Measurements from ENCODE around the gene SCGB2B2.

Gene SCGB2B2

GRCh38 chr19:34676697-34677385, at the start of gene SCGB2B2:
Gene SCGB2B2, minus strand, starts transcription at chr19:34677159. Its CDS starts 82,596 bp downstream, at chr19:34594563.
- H3K27ac ChIP-seq, result peak within 1 kb of the TSS; percentile 96
- peaks cover 5% of the 10 kb centered on the region; the same call in 1 of the 2 replicates for H3K9me3 ChIP-seq (ENCODE audit: low read depth, low read length)
- H3K36me3 ChIP-seq (ENCODE audit: insufficient read depth, low read length), result peaks cover 35% of the 10 kb centered on the region
- DNase-seq (ENCODE audit: low read depth, low spot score), result peak; percentile 72
- TF ChIP-seq FOXP2 (optimal IDR thresholded peaks at IDR 0.05; ENCODE audit: control extremely low read depth, extremely low read length, insufficient read depth), result no peak
- no peak for TF ChIP-seq EZH2 (IDR thresholded peaks at IDR 0.05)
- no peak for TF ChIP-seq POLR2AphosphoS5 (IDR thresholded peaks at IDR 0.05; ENCODE audit: borderline replicate concordance, low read depth, low read length)
- H3K4me3 ChIP-seq, result peak within 1 kb of the TSS; percentile 98
- peak within 1 kb of the TSS; percentile 95 for H3K9ac ChIP-seq (ENCODE audit: insufficient read length)

- no peak for TF ChIP-seq FOXP2 (optimal IDR thresholded peaks at IDR 0.05; ENCODE audit: control extremely low read depth, extremely low read length, insufficient read depth)
- no peak for TF ChIP-seq POLR2AphosphoS5 (IDR thresholded peaks at IDR 0.05; ENCODE audit: borderline replicate concordance, low read depth, low read length)
- no peak for TF ChIP-seq EZH2 (IDR thresholded peaks at IDR 0.05)
- H3K9me3 ChIP-seq (ENCODE audit: low read depth, low read length), result no peaks in the 10 kb centered on the region
- no peak for DNase-seq (ENCODE audit: low read depth, low spot score)
- H3K4me3 ChIP-seq, result no peak overlapping the region
- no peaks in the 10 kb centered on the region for H3K36me3 ChIP-seq (ENCODE audit: insufficient read depth, low read length)
- no peak overlapping the region for H3K27ac ChIP-seq
- no peak overlapping the region for H3K9ac ChIP-seq (ENCODE audit: insufficient read length)
These were observed 48.4 kb upstream of the SCGB2B2 start for GRCh38 chr19:34725400-34725799.

DNA sequence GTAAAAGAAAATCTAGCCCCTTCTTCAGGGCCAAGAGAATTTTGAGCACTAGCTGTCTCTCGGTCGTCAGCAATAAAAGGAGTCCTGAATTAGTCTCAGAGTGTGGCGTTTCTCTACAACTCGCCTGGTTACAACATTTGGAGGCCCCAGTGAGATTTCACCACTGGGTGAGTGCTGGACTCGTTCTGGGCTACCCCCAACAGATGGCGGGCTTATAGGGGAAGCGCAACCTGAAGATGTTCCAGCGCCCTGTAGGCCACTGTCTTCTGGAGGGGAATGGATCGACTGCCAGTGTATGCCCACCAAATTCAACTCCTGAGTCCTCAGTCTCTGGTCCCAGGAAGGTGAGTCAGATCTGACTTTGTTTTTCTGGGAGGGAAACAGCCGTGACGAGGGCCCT, 45.4 kb upstream of the SCGB2B2 start:
- no peak for TF ChIP-seq POLR2AphosphoS5 (IDR thresholded peaks at IDR 0.05; ENCODE audit: borderline replicate concordance, low read depth, low read length)
- no peak for TF ChIP-seq FOXP2 (optimal IDR thresholded peaks at IDR 0.05; ENCODE audit: control extremely low read depth, extremely low read length, insufficient read depth)
- TF ChIP-seq EZH2 (IDR thresholded peaks at IDR 0.05), result no peak
- Histone ChIP-seq H3K27ac (no peak overlapping the region), H3K4me3 (no peak overlapping the region), H3K36me3 (ENCODE audit: insufficient read depth, low read length) (no peaks in the 10 kb centered on the region), H3K9me3 (ENCODE audit: low read depth, low read length) (no peaks in the 10 kb centered on the region), H3K9ac (ENCODE audit: insufficient read length) (no peak overlapping the region)
- no peak for DNase-seq (ENCODE audit: low read depth, low spot score)

DNA sequence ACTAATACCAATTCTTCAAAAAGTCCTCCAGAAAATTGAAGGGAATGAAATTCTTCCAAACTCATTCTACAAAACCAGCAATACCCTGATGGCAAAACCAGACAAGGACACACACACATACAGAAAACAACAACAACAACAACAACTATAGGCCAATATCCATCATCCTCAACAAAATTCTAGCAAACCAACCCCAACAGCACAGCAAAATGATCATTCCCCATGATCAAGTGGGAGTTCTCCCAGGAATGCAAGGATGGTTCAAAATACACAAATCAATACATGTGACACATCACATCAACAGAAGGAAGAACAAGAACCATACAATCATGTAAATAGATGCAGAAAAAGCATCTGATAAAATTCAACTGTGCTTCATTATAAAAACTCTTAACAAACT, 38.4 kb upstream of the SCGB2B2 start:
- Histone ChIP-seq H3K4me3 (no peak overlapping the region), H3K27ac (no peak overlapping the region), H3K9ac (ENCODE audit: insufficient read length) (no peak overlapping the region), H3K9me3 (ENCODE audit: low read depth, low read length) (peaks cover 3% of the 10 kb centered on the region; the same call in 1 of the 2 replicates), H3K36me3 (ENCODE audit: insufficient read depth, low read length) (no peaks in the 10 kb centered on the region)
- TF ChIP-seq FOXP2 (optimal IDR thresholded peaks at IDR 0.05; ENCODE audit: control extremely low read depth, extremely low read length, insufficient read depth) (no peak), POLR2AphosphoS5 (IDR thresholded peaks at IDR 0.05; ENCODE audit: borderline replicate concordance, low read depth, low read length) (no peak), EZH2 (IDR thresholded peaks at IDR 0.05) (no peak)
- DNase-seq (ENCODE audit: low read depth, low spot score), result no peak

DNA sequence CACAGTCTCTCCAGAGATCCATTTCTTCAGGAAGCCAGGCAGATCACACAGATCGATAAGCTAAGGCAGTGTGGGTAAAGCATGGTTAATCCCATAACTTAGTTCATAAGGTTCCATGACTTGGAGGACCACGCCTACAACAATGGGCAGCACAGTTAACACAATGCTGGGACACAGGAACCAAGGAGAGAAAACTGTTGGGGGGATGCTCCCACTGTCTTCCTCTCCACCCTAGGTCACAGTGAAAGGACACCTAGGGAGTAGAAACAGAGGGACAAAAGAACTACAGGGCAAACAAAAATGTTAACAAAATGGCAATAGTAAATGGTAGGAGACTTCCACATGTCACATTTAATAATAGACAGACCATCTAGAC, 36.3 kb upstream of the SCGB2B2 start:
- Histone ChIP-seq H3K36me3 (ENCODE audit: insufficient read depth, low read length) (no peaks in the 10 kb centered on the region), H3K4me3 (no peak overlapping the region), H3K27ac (no peak overlapping the region), H3K9me3 (ENCODE audit: low read depth, low read length) (peaks cover 3% of the 10 kb centered on the region; the same call in 1 of the 2 replicates), H3K9ac (ENCODE audit: insufficient read length) (no peak overlapping the region)
- TF ChIP-seq POLR2AphosphoS5 (IDR thresholded peaks at IDR 0.05; ENCODE audit: borderline replicate concordance, low read depth, low read length), result no peak
- no peak for TF ChIP-seq FOXP2 (optimal IDR thresholded peaks at IDR 0.05; ENCODE audit: control extremely low read depth, extremely low read length, insufficient read depth)
- TF ChIP-seq EZH2 (IDR thresholded peaks at IDR 0.05), result no peak
- no peak for DNase-seq (ENCODE audit: low read depth, low spot score)

- H3K4me3 ChIP-seq, result no peak overlapping the region
- peak; percentile 53 for DNase-seq (ENCODE audit: low read depth, low spot score)
- peaks cover 3% of the 10 kb centered on the region; the same call in 1 of the 2 replicates for H3K9me3 ChIP-seq (ENCODE audit: low read depth, low read length)
- no peak overlapping the region for H3K9ac ChIP-seq (ENCODE audit: insufficient read length)
- H3K36me3 ChIP-seq (ENCODE audit: insufficient read depth, low read length), result no peaks in the 10 kb centered on the region
- no peak overlapping the region for H3K27ac ChIP-seq
- TF ChIP-seq POLR2AphosphoS5 (IDR thresholded peaks at IDR 0.05; ENCODE audit: borderline replicate concordance, low read depth, low read length) (no peak), EZH2 (IDR thresholded peaks at IDR 0.05) (no peak), FOXP2 (optimal IDR thresholded peaks at IDR 0.05; ENCODE audit: control extremely low read depth, extremely low read length, insufficient read depth) (no peak)
These were observed 35.7 kb upstream of the SCGB2B2 start for GRCh38 chr19:34712395-34713261.

DNA sequence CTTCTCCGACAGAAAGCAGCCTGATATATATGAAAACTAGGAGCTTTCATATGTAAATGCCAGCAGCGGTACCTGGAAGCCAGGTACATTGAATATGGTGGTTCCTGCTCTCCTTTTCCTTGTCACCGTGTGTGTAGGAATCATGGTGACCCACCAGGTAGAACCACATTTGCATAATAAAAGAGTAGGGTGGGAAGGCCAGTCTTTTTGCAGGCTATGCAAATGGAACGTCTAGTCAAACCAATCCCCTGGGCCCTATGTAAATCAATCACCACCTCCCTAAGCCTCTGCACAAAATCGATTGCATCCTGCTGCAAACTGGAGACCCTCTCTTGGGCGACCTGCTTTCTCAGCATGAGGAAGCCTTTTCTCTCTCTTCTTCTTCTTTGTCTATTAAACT, 34.9 kb upstream of the SCGB2B2 start:
- Histone ChIP-seq H3K4me3 (no peak overlapping the region), H3K36me3 (ENCODE audit: insufficient read depth, low read length) (no peaks in the 10 kb centered on the region), H3K9me3 (ENCODE audit: low read depth, low read length) (peaks cover 3% of the 10 kb centered on the region; the same call in 1 of the 2 replicates), H3K9ac (ENCODE audit: insufficient read length) (no peak overlapping the region), H3K27ac (no peak overlapping the region)
- no peak for TF ChIP-seq POLR2AphosphoS5 (IDR thresholded peaks at IDR 0.05; ENCODE audit: borderline replicate concordance, low read depth, low read length)
- no peak for TF ChIP-seq EZH2 (IDR thresholded peaks at IDR 0.05)
- no peak for TF ChIP-seq FOXP2 (optimal IDR thresholded peaks at IDR 0.05; ENCODE audit: control extremely low read depth, extremely low read length, insufficient read depth)
- no peak for DNase-seq (ENCODE audit: low read depth, low spot score)

GRCh38 chr19:34707661-34708060, 30.7 kb upstream of the SCGB2B2 start:
- no peak for DNase-seq (ENCODE audit: low read depth, low spot score)
- Histone ChIP-seq H3K9me3 (ENCODE audit: low read depth, low read length) (no peaks in the 10 kb centered on the region), H3K36me3 (ENCODE audit: insufficient read depth, low read length) (no peaks in the 10 kb centered on the region), H3K27ac (no peak overlapping the region), H3K4me3 (no peak overlapping the region), H3K9ac (ENCODE audit: insufficient read length) (no peak overlapping the region)
- TF ChIP-seq POLR2AphosphoS5 (IDR thresholded peaks at IDR 0.05; ENCODE audit: borderline replicate concordance, low read depth, low read length), result no peak
